OCI-LY7 (cell line): ENCODE data around the gene RPS15A. TPM values are rescaled to one million over a fixed set of nuclear protein-coding genes. Genes with fewer than 3 reads are reported as not detected.

Source experiments
- BruUV-seq: library from RNA; stranded (reverse); fragments of 400-500 nt; replicated peaks from 2 replicates; lab custom pipeline; 2021; lab: Mats Ljungman, UMichigan
- CTCF ChIA-PET: fragments of 300-600 bp; sonication (Branson Sonifier 250); formaldehyde crosslinking; loops from one replicate; lab custom pipeline; 2022; ENCODE audit warnings: antibody characterized with exemption; ENCODE audit not compliant: unreplicated experiment; lab: Charles Lee
- POLR2A ChIA-PET: fragments of 300-600 bp; sonication (Branson Sonifier 250); formaldehyde crosslinking; loops from one replicate; lab custom pipeline; 2022; ENCODE audit warnings: antibody characterized with exemption; lab: Charles Lee
- DNase-seq: peaks from one replicate; pipeline ENCODE4 v3.0.0-alpha.2; 2015; ENCODE audit warnings: low spot score
- H2AFZ ChIP-seq: fragments of 200-600 bp; sonication (generic), shearing (Covaris generic); 2 replicates; pipeline ENCODE4 v1.6.1; 2014; ENCODE audit warnings: mild to moderate bottlenecking, antibody characterized with exemption, low read length, moderate library complexity
- H3K27ac ChIP-seq: fragments of 200-600 bp; sonication (generic); 2 replicates; pipeline ENCODE4 v1.5.1; 2014; ENCODE audit warnings: mixed run types, low read depth, mild to moderate bottlenecking, moderate library complexity, low read length, inconsistent platforms; ENCODE audit not compliant: poor library complexity, severe bottlenecking
- H3K36me3 ChIP-seq: fragments of 200-600 bp; sonication (generic); 2 replicates; pipeline ENCODE4 v1.6.1; 2014; ENCODE audit warnings: mild to moderate bottlenecking, antibody characterized with exemption, low read length, moderate library complexity, mixed read lengths; ENCODE audit not compliant: insufficient read depth
- H3K4me1 ChIP-seq: fragments of 200-600 bp; sonication (generic); 2 replicates; pipeline ENCODE4 v1.5.1; 2014; ENCODE audit warnings: mild to moderate bottlenecking, low read length; ENCODE audit not compliant: insufficient read depth, poor library complexity, severe bottlenecking
- H3K4me2 ChIP-seq: fragments of 200-600 bp; sonication (generic); 2 replicates; pipeline ENCODE4 v1.6.1; 2014; ENCODE audit warnings: mild to moderate bottlenecking, low read length
- H3K4me3 ChIP-seq: fragments of 200-600 bp; sonication (generic); 2 replicates; pipeline ENCODE4 v1.5.1; 2014; ENCODE audit warnings: mild to moderate bottlenecking, low read depth, low read length; ENCODE audit not compliant: poor library complexity, severe bottlenecking
- H3K79me2 ChIP-seq: fragments of 200-600 bp; sonication (generic); 2 replicates; pipeline ENCODE4 v1.6.1; 2016; ENCODE audit warnings: low read depth, mild to moderate bottlenecking, low read length, moderate library complexity, mixed read lengths; ENCODE audit not compliant: insufficient read depth
- H3K9me2 ChIP-seq: fragments of 200-600 bp; sonication (generic); 2 replicates; pipeline ENCODE4 v1.6.1; 2016; ENCODE audit warnings: mild to moderate bottlenecking, low read length, mixed read lengths; ENCODE audit not compliant: insufficient read depth
- H3K9me3 ChIP-seq: fragments of 200-600 bp; sonication (generic); 2 replicates; pipeline ENCODE4 v1.6.1; 2014; ENCODE audit warnings: mild to moderate bottlenecking, mixed run types, low read length, mixed read lengths
- H4K20me1 ChIP-seq: fragments of 200-600 bp; sonication (generic); 2 replicates; pipeline ENCODE4 v1.6.1; 2014; ENCODE audit warnings: mild to moderate bottlenecking, antibody characterized with exemption, low read length, moderate library complexity, mixed read lengths; ENCODE audit not compliant: insufficient read depth
- CTCF ChIP-seq: fragments of 200-600 bp; sonication (generic); conservative IDR thresholded peaks from 2 replicates; pipeline ENCODE4 v1.5.1; 2014; ENCODE audit warnings: mild to moderate bottlenecking, antibody characterized with exemption, low read length, moderate library complexity, mixed read lengths
- EZH2phosphoT487 ChIP-seq: fragments of 200-600 bp; sonication (generic); IDR thresholded peaks from 2 replicates; pipeline ENCODE4 v1.6.1; 2018; ENCODE audit warnings: low read depth, borderline replicate concordance, mild to moderate bottlenecking, mixed run types, antibody characterized with exemption, low read length, moderate library complexity, mixed read lengths
- intact Hi-C: fragments of 100-400 bp; cut with micrococcal nuclease; formaldehyde crosslinking; loops from one replicate; pipeline ENCODE4 v1.10.0; 2022; ENCODE audit not compliant: unreplicated experiment
- total RNA-seq, 2 experiments: library from RNA; depleted of rRNA in 1 of 2; stranded (reverse); fragments of >200 nt in 1 of 2; shearing (Covaris generic) in 1 of 2; gene quantifications; 2 replicates each; pipeline ENCODE4 v1.2.3, GENCODE V29; 2014 to 2022

Gene RPS15A
- total RNA-seq, 2 experiments from 2014 or later = 1,902 to 2,645 TPM

- no peaks in the 10 kb centered on the region for H3K79me2 ChIP-seq
- no peaks in the 10 kb centered on the region for H3K9me2 ChIP-seq
- no TSS peak for BruUV-seq
- DNase-seq = no peak
- intact Hi-C loops = no loop called here
- no peak overlapping the region for H3K27ac ChIP-seq
- no peak for TF ChIP-seq CTCF
- CTCF ChIA-PET = no interaction called here
- H3K4me3 ChIP-seq = no peak overlapping the region
- H2AFZ ChIP-seq = no peak overlapping the region
- no peaks in the 10 kb centered on the region for H3K4me1 ChIP-seq
- no peak overlapping the region for H3K4me2 ChIP-seq
- H4K20me1 ChIP-seq = no peaks in the 10 kb centered on the region; the same call in 1 of the 2 replicates
- POLR2A ChIA-PET = no interaction called here
- peaks cover 100% of the 10 kb centered on the region for H3K36me3 ChIP-seq
- no peaks in the 10 kb centered on the region for H3K9me3 ChIP-seq
These were observed 46.6 kb upstream of the RPS15A start for GRCh38 chr16:18836702-18837101.

- Histone ChIP-seq H3K4me1 (no peaks in the 10 kb centered on the region), H3K9me3 (no peaks in the 10 kb centered on the region), H3K79me2 (no peaks in the 10 kb centered on the region), H3K4me2 (no peak overlapping the region), H4K20me1 (no peaks in the 10 kb centered on the region; the same call in 1 of the 2 replicates), H3K4me3 (no peak overlapping the region), H2AFZ (no peak overlapping the region), H3K36me3 (peaks cover 98% of the 10 kb centered on the region), H3K27ac (no peak overlapping the region), H3K9me2 (no peaks in the 10 kb centered on the region)
- no peak for DNase-seq
- intact Hi-C loops = no loop called here
- no TSS peak for BruUV-seq
- no peak for TF ChIP-seq CTCF
- no peak for TF ChIP-seq EZH2phosphoT487
- CTCF ChIA-PET = no interaction called here
- POLR2A ChIA-PET = no interaction called here
These were observed 44.7 kb upstream of the RPS15A start for GRCh38 chr16:18834864-18835263.

- DNase-seq = no peak
- Histone ChIP-seq H3K4me2 (no peak overlapping the region), H3K36me3 (peaks cover 98% of the 10 kb centered on the region), H3K27ac (no peak overlapping the region), H3K9me2 (no peaks in the 10 kb centered on the region), H2AFZ (no peak overlapping the region), H3K4me3 (no peak overlapping the region), H3K9me3 (no peaks in the 10 kb centered on the region), H3K79me2 (no peaks in the 10 kb centered on the region), H3K4me1 (no peaks in the 10 kb centered on the region), H4K20me1 (no peaks in the 10 kb centered on the region; the same call in 1 of the 2 replicates)
- intact Hi-C loops = no loop called here
- ChIA-PET CTCF (no interaction called here), POLR2A (no interaction called here)
- TF ChIP-seq EZH2phosphoT487 (no peak), CTCF (no peak)
- no TSS peak for BruUV-seq
These were observed 43.8 kb upstream of the RPS15A start for GRCh38 chr16:18833707-18834505.
